C4-2B (cell line): ENCODE data around the gene CAMKK2.

Experiments used
- ZFX ChIP-seq: fragments of 450-650 bp; IDR thresholded peaks from 2 replicates; pipeline ENCODE4 v1.6.1; 2017
- TF ChIP-seq, protein P1 (sequence below): fragments of 450-650 bp; conservative IDR thresholded peaks from 2 replicates; pipeline ENCODE4 v1.5.1; 2017; ENCODE audit warnings: mild to moderate bottlenecking

DNA sequence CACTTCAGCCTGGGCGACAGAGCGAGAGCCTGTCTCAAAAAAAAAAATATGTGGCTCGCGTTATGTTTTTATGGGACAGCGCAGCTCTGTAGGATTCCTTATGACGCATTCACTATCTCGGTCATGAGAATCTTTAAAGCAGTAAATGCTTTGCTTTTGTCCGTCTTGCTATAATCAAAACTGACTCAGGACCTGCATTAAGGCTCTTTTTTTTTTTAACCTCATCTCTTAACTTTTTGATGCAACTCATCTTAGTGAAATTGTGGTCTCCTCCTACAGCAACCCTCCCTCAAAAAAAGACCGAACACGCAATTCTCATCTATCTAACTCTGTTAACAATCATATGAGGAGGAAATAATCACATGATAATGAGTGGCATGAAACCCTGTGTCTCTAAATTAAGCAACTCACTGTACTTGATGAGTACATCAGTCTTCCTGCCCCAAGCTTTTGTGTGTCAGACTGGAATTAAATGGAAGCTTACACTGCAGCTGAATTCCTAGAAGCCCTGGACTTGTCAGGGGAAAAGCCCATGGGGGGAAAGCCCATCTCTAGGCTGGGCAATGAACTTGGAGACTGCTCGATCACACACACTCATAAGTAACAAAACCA is 82.2 kb downstream of the CAMKK2 start:
- TF ChIP-seq, protein P1, sequence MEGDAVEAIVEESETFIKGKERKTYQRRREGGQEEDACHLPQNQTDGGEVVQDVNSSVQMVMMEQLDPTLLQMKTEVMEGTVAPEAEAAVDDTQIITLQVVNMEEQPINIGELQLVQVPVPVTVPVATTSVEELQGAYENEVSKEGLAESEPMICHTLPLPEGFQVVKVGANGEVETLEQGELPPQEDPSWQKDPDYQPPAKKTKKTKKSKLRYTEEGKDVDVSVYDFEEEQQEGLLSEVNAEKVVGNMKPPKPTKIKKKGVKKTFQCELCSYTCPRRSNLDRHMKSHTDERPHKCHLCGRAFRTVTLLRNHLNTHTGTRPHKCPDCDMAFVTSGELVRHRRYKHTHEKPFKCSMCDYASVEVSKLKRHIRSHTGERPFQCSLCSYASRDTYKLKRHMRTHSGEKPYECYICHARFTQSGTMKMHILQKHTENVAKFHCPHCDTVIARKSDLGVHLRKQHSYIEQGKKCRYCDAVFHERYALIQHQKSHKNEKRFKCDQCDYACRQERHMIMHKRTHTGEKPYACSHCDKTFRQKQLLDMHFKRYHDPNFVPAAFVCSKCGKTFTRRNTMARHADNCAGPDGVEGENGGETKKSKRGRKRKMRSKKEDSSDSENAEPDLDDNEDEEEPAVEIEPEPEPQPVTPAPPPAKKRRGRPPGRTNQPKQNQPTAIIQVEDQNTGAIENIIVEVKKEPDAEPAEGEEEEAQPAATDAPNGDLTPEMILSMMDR = no peak
- TF ChIP-seq ZFX = no peak
